ENCODE measurements around the gene DYNC1I1.
A peak's percentile ranks its signal among the peaks of the same experiment; 100 is the strongest.

Gene DYNC1I1

GRCh38 chr7:95859429-95859828, 87.1 kb downstream of the DYNC1I1 start:
- DNase-seq (ENCODE audit: low read depth, low spot score), result peak; percentile 38
- no peak for TF ChIP-seq CTCF (IDR thresholded peaks at IDR 0.05; ENCODE audit: insufficient read depth, low read length, missing control alignments)
- ChIA-PET POLR2A (no interaction called here), CTCF (interaction anchor here (1.4 kb wide), 1 partner anchor 12 kb away, joined by 3 read pairs; no protein-coding TSS in a partner anchor)
- H3K4me3 ChIP-seq (ENCODE audit: low read depth, low read length), result no peak overlapping the region

GRCh38 chr7:95861041-95861440, 88.7 kb downstream of the DYNC1I1 start:
- no peak for TF ChIP-seq CTCF (IDR thresholded peaks at IDR 0.05; ENCODE audit: insufficient read depth, low read length, missing control alignments)
- ChIA-PET CTCF (interaction anchor here (1.6 kb wide), 1 partner anchor 10 kb away, joined by 8 read pairs; no protein-coding TSS in a partner anchor), POLR2A (no interaction called here)
- H3K4me3 ChIP-seq (ENCODE audit: low read depth, low read length), result no peak overlapping the region
- DNase-seq (ENCODE audit: low read depth, low spot score), result no peak

- no peak for DNase-seq (ENCODE audit: low read depth, low spot score)
- no peak overlapping the region for H3K4me3 ChIP-seq (ENCODE audit: low read depth, low read length)
- TF ChIP-seq CTCF (IDR thresholded peaks at IDR 0.05; ENCODE audit: insufficient read depth, low read length, missing control alignments), result no peak
- ChIA-PET POLR2A (no interaction called here), CTCF (interaction anchor here (0.6 to 1.5 kb wide), 2 partner anchors 143 to 778 kb away, joined by 3 read pairs; no protein-coding TSS in a partner anchor)
These were observed 91.3 kb downstream of the DYNC1I1 start for GRCh38 chr7:95863623-95864022.

GRCh38 chr7:95865716-95866371, 93.5 kb downstream of the DYNC1I1 start:
- peak; percentile 17 for TF ChIP-seq CTCF (IDR thresholded peaks at IDR 0.05; ENCODE audit: insufficient read depth, low read length, missing control alignments)
- H3K4me3 ChIP-seq (ENCODE audit: low read depth, low read length), result no peak overlapping the region
- ChIA-PET CTCF (interaction anchor here (0.9 to 3.2 kb wide), 2 partner anchors 13 to 141 kb away, joined by 3 to 26 read pairs; no protein-coding TSS in a partner anchor), POLR2A (no interaction called here)
- DNase-seq (ENCODE audit: low read depth, low spot score), result no peak

GRCh38 chr7:95867309-95867708, 95.0 kb downstream of the DYNC1I1 start:
- POLR2A ChIA-PET, result no interaction called here
- CTCF ChIA-PET, result interaction anchor here (0.9 to 3.2 kb wide), 5 partner anchors 26 to 149 kb away, joined by 3 to 26 read pairs (median 4); no protein-coding TSS in a partner anchor
- no peak for DNase-seq (ENCODE audit: low read depth, low spot score)
- no peak for TF ChIP-seq CTCF (IDR thresholded peaks at IDR 0.05; ENCODE audit: insufficient read depth, low read length, missing control alignments)
- H3K4me3 ChIP-seq (ENCODE audit: low read depth, low read length), result no peak overlapping the region

GRCh38 chr7:95871075-95871848, 98.9 kb downstream of the DYNC1I1 start:
- peak; percentile 9 for DNase-seq (ENCODE audit: low read depth, low spot score)
- H3K4me3 ChIP-seq (ENCODE audit: low read depth, low read length), result no peak overlapping the region
- CTCF ChIA-PET, result interaction anchor here (0.8 to 3.5 kb wide), 17 partner anchors 9 to 359 kb away, joined by 3 to 44 read pairs (median 4); no protein-coding TSS in a partner anchor
- POLR2A ChIA-PET, result no interaction called here
- TF ChIP-seq CTCF (IDR thresholded peaks at IDR 0.05; ENCODE audit: insufficient read depth, low read length, missing control alignments), result peak; percentile 33
